ENCODE data around the gene HOXB4.

Gene HOXB4

DNA sequence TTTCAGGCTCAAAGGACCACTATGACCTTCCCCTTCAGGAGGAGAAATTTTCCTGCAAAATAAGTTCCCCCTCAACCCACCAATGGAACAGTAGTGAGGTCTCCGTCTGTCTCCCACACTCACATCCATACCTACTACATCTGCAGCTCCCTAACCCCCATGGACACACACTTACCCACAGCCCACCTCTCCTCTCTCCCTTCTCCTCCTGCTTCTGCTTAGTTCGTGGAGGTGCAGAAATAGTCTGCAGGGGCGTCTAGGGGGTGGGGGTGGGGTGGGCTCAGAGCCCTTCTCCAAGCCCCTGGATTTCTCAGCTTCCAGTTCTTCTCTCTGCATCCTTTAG lies 8.9 kb downstream of the HOXB4 start:
- peak; percentile 73 for DNase-seq

DNA sequence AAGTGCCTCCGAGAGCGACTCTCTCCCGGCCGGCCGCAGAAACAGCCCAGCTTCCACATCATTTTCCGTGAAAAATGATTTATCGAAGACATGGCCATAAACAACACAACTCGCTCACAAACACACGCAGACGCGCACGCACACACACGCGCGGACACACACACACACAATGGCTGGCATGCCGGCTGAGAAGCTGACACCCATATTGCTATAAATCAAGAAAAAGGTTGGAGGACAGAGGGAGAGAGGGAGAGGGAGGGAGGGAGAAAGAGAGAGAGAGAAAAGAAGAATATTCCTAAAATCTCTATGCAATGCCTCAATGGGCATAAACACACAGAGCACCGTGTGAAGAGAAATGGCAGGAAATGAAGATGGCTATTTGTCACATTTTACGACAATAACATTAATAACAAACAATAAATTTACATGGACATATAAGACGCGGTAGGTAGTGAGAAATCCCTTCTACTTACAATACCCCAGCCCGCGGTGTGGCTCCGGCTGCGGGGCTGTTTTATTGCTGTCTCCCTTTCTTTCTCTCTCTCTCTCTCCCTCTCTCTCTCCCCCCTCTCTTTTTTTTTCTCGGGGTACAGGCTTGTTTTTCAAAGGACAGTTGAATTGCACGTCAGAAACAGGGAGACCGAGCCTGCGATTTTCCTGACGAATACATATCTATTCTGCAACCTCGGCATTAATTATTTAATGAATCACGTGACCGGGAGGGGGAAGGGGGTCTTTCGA lies 9.5 kb downstream of the HOXB4 start:
- DNase-seq = peak; percentile 89

DNA sequence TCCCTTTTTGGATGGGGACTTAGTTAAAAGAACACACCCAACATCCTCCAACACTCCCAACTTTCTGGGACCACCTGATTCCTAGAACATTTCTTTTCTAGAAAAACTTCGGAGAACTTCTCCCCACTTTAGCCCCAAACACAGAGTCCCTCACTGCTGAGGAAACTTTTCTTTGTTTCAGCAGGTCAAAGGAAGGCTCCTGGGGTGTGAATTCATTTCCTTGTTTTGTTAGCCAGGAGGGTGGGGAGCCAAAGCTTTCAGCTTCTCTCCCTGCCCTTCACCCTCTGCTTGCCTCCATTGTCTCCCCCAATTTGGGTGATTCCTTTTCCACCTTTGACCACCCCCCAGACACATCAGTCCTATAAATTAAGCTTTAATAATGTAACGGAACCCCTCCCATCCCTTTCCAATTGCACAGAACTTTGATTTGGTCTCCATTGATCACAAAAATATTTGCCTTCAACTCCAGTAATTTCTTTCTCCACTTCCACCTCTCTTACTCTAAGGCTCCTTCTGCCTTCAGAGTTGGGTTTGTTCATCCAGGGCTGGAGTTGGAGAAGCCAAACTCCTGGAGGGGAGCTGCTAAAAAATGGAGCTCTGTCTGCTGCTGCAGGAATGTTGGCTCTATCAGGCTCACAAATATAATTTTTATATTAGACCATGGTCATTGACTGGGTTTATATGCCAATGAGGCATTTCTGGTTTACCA lies 10.3 kb downstream of the HOXB4 start:
- DNase-seq = peak; percentile 72

DNA sequence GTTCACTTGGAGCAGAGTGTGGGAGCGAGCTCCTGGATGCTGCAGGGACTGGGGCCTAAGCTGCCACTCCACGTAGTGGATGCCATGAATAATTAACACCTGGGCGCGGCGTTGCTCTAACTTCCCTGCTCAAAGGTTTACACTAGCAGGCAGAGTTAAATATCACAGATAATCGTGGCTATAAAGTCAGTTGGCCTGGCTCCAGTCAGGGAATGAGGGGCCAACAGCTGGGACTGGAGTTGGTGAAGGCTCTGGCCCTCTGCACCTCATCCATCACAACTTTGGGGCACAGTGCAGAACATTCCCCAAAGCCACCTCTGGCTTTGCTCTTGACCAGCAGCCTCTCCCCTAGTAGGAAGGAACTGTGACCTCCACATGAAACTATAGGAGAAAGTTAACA lies 10.9 kb downstream of the HOXB4 start:
- DNase-seq = peak; percentile 88

DNA sequence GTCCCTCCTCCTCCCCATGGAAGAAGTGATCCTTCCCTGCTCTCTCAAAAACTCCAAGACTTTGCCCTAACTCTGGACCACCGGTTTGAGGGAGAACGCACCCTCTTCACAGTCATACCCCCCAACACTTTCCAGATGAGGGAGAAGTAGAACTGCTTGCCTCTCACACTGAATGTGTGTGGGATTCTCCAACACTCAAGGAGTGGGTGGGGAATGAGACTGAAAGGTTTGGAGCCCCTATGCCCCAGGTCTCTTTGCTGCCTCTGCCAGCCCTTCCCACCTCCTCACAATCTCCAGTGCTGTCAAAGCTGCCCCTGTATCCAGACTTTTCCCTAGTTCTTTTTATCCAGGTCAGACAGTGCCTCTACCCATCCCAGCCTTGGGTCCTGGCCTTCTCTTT lies 11.4 kb downstream of the HOXB4 start:
- no peak for DNase-seq

DNA sequence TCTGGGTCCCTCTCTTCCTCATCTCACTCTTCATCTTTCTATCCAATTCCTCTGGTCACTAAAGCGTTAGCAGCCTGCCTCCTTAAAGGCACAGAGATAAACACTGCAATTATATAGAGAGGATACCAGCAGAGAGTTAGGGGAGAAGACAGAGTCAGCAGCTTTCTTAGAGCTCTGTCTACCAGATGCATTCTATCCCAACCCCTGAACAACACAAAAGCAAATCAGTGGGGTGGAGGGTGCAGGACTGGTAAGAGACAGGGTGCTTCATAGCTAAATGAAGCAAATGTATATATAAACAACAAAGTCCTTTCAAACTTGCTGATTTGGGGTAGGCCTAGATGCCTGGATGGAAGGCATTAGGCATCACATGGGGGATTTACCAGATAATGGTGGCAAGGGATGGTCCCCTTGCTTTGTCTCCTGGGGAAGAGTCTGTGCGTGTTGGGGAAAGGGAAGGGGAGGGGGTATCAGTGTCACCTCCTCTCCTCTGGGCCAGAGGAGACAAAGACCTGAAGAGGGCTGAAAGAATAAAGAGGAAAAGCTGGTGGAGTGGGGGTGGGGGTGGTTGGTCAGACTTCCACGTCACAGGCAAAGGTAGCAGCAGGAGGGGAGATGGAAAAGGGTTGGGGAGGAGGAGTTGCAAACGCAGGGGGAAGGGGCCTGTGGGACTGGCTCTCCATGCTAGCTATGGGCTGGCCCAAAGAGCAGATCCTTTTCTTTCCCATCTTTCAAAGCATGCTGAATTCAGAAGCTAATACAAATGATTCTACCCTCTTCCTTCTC lies 12.0 kb downstream of the HOXB4 start:
- peak; percentile 84 for DNase-seq

DNA sequence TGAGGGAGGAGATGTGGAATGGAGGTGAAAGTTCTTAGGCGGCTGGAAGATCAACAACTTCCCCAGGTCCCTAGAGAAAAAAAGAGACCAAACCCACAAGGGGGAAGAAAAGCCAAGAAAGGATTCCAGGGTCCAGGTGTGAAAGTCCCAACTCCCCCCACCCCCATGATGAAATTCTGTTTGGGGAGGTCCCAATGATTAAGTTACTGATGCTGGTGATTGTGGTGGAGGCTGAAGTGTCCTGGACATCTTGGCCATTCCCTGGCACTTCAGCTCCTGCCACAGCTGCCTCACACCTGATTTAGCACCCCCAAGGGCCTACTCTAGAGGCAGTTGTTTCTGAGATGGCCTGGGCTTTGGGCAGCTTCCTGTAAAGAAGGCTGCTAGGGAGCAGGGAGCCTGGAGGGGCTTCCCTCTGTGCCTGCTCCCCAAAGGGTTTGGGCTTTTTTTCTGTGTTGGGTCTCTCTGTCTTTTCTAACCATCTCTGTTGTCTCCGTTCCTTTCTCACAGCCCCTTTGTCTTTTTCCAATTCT lies 13.1 kb downstream of the HOXB4 start:
- no peak for DNase-seq

DNA sequence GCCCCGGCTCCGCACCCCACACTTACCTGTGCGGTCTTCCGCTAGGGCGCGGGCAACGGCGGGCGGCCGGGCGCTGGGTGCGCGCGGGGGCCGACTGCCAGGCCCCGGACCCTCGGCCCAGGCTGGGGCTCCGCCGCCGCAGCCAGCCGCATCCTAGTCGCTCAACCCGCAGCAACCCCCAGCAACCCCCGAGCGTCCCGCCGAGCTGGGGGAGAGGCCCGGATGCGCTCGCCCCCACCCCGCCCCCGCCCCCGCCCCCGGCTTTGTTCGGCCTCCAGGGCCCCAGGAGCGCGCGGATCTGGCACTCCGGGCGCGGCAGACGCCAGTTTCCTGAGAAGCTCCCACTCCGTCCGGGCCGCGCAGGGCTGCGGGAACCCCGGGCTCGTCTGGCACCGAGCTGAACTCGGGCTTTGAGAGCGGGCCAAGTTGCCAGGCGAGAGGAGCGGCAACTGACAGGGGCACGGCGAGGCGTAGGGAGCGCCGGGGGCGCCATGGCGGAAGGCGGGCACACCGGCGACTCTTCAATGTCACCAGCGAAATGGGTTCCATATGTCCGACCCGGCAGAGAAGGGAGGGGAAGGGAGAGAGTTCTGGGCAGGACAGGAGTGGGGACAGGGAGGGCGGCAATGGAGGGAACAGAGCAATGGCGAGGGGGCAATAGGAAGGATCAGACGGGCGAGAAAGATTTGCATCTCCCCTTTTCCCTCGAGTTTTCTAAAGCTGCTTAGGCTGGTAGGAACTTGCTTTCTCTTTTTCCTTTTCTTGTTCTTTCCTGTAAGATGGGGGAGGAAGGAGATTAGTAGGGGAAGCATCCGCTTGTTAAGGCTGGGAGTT lies 13.7 kb downstream of the HOXB4 start:
- no peak for DNase-seq

DNA sequence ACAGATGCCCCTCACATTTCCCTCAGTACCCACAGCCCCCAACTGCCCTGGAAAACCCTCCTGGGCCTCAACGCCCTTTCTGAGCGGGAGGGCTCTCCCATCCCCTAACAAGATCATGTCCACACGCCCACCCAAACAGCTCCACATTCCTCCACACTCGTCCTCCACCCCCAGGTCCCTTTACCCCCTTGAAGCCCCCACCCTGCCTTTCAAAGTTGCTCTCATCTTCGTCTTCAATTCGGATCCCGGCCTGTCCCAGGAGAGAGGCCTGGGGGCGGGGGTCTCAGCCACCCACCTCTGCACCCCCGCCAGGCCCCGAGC lies 14.3 kb downstream of the HOXB4 start:
- DNase-seq = no peak

DNA sequence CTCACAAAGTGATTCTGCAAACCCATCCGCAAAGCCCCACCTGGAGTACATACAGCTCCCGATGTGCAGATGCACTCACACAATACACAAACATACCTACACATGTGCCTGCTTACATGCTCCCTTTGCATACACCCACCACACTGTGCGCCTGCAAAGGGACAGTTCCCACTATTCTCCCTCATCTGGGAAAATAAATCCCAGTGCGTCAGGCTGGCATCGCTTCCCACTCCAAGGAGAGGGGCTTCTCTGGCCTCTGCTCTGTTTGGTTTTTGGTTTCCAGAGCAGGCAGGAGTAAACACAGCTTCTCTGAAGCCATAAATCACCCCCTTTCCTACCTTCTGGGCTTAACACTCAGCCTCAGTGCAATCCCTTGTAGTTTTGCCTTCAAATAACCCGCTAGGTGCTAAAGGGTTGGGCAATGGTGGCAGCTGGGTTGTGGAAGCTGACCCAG lies 14.7 kb downstream of the HOXB4 start:
- peak; percentile 78 for DNase-seq

DNA sequence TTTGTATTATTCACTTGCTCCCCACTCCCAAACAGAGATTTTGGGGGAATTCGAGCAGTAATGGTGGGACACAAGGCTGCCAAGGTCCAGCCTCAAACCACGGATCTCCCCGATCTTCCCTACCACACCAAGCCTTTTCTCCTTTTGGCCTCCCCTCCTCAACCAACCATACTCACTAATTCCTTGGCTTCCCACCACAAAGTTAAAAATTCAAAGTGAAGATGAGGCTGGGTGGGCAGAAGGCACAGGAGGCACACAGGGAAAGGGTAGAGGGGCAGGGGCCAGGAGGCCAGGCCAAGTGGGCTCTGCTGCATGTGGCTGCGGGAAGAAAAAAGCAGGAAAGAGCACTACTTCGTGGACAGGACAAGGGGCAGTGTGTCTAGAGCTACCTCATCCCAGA lies 15.2 kb downstream of the HOXB4 start:
- no peak for DNase-seq

DNA sequence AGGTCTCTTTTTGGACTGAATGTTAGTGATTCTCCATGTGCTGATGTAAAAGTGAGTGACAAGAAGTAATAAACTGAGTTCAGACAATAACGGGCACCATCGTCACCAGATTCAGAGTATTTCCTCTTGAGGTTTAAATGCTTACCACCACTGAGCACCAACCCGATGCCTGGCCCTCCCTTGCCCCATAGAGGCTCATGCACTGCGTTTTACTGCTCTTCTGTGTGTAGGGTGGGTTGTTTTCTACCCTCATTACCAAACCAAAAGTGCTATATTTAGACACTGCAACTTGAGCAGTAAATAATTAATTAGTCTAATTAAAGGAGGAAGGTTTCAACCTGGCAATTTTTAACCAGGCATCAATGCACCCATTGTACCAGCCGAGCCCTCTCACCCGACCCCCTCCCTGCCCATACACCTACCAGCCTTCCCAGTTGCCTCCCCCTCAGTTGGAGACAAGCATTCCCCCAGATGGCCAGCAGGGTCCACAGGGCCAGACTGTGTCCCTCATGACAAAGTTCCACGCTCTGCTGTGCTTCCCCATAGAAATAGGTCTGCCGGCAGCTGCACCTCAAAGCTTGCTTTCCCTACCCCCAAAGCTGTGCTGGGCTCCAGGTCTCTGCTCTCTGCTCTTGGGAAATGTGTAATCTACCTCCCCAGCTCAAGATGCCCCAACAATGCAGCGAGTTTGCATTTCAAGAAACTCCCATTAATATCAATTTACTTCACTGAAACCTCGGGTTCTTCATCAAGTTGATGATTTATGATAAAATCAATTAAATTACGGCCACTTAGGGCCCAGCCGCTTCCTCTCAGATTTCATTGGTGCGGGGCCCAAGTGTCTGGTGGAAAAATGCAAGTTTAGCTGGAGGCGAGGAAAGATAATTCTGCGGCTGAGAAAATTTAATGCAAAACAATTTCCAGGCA lies 16.0 kb downstream of the HOXB4 start:
- peak; percentile 61 for DNase-seq

DNA sequence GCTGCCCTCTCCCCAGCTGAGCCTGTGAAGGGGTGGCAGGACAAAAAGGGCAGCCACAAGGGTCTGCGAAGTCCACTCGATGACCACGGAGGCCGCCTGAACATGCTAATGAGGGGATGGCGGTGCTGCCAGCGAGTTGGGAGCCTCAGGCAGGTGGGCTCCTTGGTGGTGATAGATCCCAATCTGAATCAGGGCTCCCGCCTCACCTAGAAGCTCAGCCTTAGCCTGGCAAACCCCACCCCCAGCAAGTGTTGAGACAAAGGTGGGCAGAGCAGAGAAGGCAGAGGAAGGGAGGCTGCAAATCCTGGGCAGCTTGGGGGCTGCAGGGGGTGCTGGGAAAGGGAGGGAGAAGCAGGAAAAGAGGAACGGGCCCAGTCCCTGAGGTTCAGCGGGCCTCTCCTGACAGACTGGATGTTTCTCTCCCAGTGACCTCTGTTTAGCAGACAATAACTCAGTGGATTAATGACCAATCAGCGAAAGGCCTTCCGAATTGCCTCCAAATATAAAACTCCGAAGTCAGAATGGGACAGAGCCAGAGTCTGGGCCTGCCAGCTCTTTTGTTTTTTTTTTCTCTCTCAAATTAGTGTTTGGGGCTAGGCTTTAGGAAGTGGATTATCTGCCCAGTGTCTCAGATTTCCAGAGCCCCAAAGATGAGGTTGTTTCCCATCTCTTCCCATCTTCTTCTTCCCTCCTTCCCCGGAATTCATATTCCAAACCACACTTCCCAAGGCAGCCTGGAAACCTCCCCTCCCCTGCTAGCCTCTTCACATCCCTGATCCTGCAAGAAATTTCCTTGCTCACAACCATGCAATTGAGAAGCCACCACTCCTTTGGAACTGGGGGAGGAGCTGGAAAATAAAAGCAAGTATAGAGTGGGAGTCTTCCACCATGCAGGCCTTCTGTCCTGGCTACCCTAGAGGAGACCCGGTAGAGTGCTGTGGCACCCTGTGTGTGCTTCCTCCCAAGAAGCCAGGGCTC lies 18.0 kb downstream of the HOXB4 start:
- no peak for DNase-seq

DNA sequence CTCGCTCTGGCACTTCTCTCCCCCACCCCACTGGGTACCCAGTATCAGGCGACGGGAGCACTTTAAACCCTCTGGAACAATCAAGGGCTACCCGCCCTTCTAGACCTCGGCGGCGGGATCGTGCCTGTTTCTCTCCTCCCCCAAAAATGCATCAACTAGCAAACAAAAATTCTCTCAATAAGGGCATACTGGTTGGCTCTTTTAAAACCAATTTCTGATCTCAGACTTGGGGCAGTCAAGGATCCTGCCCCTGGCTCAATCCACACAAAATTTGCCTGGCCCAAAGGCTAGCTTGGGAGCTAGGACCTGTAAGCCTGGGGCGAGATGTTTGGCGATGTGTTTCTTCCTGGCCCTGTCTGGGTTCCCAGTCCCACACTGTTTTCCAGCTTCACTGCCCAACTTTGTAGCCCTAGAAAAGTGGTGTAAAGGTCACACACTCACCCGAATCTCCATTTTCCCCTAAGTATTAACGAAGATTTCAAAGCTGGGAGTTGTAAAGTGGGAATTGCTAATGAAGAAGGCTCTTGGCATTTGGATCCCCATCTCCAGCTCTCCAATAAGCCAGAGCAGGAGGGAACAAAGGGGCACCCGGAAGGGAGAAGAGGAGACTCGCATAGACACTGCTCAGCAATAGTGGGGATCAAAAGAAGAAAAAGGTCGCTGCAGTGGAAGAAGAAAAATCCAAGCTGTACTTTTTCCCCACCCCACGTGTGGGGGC lies 18.9 kb downstream of the HOXB4 start:
- DNase-seq = no peak

DNA sequence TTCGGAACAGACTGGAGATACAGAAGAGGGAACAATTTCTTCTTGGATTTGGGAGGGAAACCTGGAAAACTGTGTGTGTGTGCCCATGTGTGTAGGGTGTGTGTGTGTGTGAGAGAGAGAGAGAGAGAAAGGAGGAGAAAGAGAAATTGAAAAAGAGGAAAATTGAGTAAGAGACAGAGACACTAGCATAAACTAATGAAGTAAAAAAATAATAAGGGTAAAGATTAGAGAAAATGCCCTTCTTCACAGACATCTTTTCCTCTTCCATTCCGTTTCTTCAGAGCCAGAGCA lies 19.4 kb downstream of the HOXB4 start:
- DNase-seq = no peak

DNA sequence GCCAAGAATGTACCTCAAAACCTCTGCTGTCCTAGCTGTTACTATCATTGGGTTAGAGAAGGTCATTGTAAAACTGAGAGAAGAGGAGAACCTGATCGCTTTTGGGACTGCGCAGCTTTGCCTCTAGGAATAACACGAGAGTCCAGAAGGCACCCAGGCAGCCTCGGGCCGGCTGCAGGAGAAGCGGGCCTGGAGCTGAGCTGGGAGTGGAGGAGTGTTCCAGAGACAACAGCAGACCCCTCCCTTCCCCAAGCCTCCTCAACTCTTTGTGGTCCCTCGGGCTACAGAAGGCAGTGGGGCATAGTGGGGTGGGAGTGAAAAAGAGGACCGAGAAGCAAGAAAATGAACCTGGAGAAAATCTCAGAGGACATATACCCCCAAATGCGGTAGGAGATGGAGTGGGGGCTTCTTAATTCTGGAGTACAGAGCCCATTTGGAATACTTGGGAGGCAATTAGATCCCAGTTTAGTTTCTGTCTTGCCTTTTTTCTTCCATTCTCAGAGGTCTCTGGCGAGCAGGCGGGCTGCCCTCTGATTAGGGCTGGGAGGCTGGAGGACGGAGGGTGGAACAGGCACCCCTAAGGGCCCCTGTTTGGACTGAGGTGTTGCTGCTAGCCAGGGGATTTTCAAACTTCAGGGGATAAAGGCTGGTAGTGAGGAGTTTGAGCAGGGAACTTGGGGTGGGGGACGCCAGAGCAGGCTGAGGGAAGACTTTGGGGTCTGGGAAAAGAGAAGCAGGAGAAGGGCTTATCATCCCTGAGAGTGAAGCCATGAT lies 19.9 kb downstream of the HOXB4 start:
- DNase-seq = no peak

DNA sequence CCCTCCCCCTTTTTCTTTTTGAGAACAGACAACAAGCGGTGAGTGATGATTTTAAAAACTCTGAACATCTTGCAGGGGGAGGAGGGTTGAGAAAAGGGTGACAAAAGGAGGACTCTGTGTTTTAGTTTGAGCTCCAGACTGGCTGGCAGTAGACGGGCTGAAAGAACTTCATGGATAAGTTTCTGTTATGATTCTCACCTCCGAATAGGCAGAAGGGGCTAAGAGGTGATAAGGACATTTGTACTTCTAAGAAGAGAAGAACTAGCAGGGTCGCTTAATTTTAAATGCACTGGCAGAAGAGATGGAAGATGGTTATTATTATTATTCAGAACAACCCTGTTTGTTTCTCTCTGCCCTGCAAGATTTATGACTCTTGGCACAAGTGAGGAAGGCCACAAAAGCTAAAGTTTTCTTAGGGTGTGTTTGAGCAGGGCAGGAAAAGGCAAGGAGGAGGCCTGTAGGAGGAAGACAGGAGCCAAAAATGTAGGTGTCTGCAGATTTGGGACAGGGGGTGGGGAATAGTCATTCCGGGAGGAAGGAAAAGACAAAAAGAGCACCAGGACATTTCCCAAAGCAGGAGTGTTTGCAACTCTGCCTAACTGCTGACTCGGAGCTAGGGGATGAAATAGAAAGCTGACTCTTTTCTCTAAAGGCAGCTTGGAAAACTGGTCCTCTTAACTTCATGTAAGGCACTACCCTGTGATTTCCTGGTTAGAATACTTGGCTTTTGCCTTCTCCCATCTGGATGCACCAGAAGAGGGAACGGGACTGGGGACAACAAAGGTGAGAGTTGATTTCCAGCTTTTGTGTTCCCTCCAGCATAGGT lies 21.4 kb downstream of the HOXB4 start:
- DNase-seq = peak; percentile 64

DNA sequence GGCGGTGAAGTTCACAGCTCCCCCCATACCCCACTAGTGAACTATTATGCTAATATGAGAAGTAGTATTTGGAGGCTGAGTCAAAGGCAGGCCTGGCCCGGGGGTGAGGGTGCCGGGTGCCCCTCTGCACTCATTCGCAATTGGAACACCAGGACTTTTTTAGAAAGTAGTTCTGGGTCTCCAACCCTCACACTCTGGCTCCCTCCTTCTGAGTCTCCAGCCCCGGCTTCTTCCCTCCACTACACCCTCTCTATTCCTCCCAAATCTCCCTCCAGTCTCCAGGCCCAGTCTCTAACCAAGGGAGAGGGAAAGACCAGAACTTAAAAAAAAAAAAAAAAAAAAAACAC lies 21.9 kb downstream of the HOXB4 start:
- peak; percentile 64 for DNase-seq

Measured in NCI-H69 (cell line).